HG03432 (cell line): ENCODE results near the gene DLEC1.
A peak's percentile ranks its signal among the peaks of the same experiment; 100 is the strongest.
"Not testable (repeated sequence)": the region's sequence is repeated elsewhere in the genome, so short reads cannot be mapped to it uniquely, and the experiment has no call there.

Experiments
- ATAC-seq: cut with Tn5 transposase; IDR thresholded peaks from one replicate; pipeline ENCODE4 v1.9.1; 2021; ENCODE audit warnings: mild to moderate bottlenecking, moderate library complexity; ENCODE audit not compliant: unreplicated experiment

The DLEC1 gene

GRCh38 chr3:38150780-38151528 is 111.9 kb downstream of the DLEC1 start:
- no peak for ATAC-seq

DNA sequence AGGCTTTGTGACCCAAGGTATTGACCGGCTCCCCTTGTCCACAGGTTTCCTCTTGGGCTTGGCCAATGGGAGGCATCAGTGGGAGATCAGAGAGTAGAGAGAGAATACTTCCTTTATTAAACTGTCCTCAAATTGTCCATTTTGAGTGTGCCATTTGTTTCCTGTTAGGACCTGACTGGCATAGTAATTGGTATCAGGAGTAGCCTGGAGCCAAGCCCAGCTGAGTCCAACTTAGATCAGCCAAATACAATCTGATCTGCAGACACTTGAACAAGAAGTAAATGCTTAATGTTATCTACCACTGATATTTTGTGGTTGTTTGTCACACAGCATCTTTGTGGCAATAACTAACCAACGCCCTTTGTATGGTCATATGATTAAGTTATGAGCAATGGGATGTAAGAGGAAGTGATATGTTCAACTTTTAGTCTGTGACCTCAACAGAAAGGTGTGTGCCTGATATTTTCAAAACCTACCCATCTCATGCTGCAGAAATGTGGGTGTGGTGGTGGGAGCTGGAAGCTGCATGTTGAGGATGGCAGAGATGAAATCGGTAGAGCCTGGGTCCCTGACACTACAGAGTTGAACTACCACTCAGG is 112.8 kb downstream of the DLEC1 start:
- ATAC-seq: no peak

DNA sequence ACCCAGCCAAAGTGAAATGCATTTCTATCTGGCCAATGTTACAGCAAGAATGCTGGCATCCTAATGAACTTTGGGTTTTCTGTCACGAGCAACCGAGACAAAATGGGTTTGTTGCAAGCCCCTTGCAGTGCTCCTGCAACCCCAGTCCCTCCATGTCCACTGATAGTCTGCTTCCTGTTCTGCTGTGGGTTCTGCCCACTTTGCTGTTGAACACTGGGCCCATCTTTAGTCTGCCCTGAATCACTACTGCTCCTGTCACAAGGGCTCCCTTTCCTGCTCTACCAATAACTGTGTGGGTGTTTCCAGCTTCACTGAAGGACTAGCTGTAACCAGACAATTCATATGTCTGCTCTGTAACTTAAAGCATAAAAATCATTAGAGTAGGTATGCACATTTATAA is 113.6 kb downstream of the DLEC1 start:
- ATAC-seq: no peak

GRCh38 chr3:38153221-38153620 is 114.2 kb downstream of the DLEC1 start:
- no peak for ATAC-seq

- no peak for ATAC-seq
Observed at GRCh38 chr3:38154033-38154494, 115.1 kb downstream of the DLEC1 start.

DNA sequence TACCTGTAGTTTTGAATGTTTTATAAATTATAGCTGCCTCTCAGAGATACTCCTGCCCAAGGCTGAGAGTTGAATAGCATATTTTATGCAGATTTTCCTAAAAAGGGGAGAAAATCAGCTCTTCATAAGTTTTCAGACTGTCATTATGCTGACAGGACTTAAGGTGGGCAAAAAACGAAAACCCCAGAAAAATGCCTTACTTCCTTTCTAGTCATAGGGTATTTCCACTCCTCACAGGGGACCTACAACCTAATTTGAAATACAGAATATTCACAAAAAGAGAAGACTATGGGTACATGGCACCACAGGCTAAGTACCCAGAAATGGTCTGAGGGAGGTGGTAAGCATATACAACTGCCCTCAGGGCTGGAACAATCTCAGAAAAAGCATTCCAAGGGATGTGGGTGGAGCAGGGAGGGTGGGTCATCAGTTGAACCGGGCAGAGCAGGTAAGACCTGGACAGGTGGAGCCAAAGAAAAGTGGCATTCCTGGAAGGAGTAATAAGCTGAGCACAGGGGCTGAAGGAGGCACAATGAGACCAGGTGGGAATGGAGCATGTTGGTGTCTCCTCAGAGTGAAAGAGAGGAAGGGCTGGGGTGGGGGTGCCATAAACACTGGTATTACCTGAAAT is 115.7 kb downstream of the DLEC1 start:
- no peak for ATAC-seq

DNA sequence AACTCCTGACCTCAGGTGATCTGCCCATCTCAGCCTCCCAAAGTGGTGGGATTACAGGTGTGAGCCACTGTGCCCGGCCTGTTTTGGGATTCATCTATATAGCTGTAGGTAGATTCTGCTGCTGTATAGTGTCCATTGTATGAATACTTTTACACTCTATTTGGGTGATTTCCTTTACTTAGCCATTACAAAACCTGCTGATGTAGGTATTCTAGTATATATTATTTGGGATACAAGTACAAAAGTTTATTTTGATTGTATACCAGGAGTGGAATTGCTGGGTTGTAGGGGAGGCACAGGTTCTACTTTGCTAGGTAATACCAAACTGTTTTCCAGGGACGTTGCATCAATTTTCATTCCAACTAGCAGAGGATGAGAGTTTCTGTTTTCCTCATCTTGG is 116.8 kb downstream of the DLEC1 start:
- no peak for ATAC-seq

GRCh38 chr3:38157117-38157516 is 118.1 kb downstream of the DLEC1 start:
- no peak for ATAC-seq

GRCh38 chr3:38157595-38157994 is 118.6 kb downstream of the DLEC1 start:
- ATAC-seq: no peak

DNA sequence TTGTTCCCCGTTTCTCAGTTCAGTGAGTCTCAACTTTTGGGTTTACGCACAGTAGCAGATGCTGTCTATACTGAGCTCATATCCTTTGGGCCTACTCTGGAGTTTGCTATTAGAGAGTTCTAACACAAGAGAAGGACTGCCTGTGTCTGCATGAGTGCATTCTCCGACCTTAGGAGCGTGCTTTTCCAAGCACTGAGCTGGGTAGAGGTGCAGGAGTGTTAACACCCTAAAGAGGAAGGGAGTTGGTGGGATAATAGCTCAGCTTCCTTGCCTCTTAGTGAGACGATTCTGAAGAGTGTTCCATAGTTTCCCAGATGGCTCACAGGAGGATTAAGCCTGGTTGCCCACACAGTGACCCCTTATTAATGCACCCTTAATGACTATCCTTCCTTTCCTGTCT is 119.5 kb downstream of the DLEC1 start:
- no peak for ATAC-seq

DNA sequence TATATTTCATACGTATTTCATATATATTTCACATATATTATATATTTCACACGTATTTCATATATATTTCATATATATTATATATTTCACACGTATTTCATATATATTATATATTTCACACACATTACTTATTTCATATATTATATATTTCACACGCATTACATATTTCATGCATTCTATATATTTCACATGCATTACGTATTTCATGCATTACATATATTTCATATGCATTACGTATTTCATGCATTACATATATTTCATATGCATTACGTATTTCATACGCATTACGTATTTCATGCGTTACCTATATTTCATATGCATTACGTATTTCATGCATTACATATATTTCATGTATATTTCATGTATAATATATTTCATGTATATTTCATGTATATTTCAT is 121.7 kb downstream of the DLEC1 start:
- ATAC-seq: not testable (repeated sequence)

DNA sequence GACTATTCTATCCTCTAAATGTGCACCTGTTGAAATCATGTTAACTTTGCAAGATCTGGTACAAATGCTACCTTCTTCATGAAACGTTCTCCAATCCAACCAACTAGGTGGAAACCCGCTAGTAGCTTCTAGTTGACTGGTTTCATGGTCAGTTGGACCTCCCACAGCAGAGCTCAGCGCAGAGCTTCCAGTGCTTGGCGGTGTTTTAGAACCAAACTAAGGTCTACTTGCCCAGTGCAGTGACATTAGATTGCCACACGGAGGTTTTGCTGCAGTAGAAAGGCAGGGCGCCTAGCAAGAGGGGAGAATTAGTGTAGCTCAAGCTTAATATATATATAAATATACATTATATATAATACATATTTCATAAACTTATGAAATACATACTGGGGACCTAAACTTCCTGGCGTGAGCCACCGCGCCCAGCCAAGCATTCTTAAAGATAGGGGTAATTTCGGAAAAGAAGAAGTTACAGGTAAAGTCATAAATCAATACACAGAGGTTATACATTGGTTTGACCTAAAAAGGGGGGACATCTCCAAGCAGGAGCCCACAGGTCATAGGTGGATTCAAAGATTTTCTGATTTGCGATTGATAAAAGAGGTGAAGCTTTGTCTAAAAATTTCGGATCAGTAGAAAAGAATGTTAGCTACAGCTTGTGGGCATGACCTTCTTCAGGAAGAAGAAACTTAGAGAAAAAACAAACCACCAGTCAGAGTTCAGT is 124.3 kb downstream of the DLEC1 start:
- ATAC-seq: no peak

- ATAC-seq: no peak
Observed at GRCh38 chr3:38163841-38164642, 125.0 kb downstream of the DLEC1 start.

DNA sequence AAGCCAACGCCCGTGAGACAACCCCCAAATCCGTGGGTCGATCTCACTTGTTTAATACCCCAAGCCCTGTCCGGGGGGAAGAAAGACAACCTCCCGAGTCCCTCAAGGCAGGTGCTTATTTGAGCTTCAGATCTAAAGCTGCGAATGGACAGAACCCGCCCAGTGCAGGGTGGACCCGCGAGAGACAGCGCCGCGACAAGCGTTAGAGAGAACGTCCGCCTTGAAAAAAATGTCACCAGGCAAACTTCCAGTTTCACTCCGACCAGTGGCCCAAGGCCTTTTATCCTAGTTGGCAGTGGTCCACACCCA is 125.6 kb downstream of the DLEC1 start:
- ATAC-seq: no peak

DNA sequence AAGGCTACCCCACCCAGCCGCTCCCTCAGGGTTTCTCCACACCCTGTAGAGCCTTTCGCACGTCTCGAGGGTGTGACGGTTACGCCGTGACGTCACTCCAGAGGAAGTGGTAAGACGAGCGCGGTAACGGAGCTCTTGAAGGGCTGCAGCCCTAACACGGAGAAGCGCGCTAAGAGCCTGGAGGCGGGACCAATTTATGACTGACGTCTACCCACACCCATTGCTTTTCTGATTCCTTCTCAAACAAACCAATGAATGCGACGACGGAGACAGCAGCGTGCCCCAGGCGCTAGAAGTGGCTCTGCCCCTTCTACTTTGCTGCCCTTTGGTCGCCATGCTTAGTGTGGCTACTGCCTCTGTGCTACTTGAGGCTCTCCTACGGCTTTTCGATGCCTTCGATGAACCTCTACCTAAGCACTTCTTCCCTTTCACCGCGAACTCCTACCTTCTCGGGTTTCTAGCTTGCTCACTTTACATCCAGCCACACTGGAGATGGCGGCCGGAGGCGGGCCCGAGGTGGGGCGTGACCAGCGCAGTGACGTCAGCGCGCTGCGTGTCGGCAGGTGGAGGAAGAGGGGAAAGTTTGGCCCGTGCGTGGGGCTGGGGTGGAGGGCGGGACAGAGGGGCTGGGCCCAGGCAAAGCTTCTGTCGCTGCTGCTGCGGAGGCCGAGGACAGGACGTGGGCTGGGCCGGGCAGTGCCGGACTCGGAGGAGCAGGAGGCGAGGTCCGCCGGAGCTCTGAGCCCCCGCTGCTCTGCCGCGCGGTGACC is 126.1 kb downstream of the DLEC1 start, which contains the start of gene OXSR1:
Gene OXSR1, plus strand, starts transcription at position 586 of the 770 bp plus-strand sequence. CDS start 340 bp downstream, outside the sequence.
- ATAC-seq: peak; percentile 92

DNA sequence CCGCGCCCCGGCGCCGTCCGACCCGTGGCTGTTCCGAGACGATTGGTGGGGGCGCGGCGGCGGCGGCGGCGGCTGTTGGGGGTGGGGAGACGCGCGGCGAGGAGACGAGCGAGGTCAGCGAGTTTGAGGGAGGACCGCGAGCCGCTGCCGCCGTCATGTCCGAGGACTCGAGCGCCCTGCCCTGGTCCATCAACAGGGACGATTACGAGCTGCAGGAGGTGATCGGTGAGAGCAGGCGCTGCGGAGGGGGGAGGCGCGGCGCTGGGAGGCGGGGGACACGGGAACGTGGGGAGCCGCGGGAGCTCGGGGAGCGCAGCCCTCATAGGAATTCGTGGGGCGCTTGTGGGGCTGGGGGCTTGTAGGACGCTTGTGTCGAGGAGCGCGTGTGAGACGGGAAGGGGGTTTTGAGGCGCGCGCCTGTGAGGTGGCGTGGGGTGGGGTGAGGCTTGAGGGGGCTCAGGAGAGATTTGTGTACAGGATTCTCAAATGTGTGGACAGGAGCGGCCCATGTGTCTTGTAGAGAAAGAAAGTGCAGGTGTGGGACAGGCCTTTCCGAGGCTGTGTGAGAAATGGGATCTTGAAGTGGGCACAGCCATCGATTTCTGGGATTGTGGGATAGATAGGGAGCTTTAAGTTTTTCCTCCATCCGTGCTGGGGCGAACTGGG is 126.8 kb downstream of the DLEC1 start:
- no peak for ATAC-seq

DNA sequence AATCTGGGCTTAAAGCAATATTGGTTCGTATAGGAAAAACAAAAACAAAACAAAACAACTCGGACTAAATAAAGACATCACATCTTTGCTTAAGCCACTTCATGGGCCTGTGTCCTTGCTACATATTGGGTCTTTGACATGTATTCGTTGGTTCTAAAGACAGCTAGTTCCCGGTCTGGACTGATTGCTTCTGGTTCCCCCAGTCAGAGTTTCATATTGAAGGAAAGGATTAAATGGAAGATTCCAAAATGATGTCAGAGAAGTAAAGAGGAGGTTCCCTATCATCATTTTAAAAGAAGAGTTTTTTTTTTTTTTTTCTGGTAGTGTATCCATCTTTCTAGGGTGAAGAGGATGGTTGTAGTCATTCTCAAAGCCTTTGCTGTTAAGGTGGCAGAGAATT is 128.6 kb downstream of the DLEC1 start:
- no peak for ATAC-seq

- no peak for ATAC-seq
Observed at GRCh38 chr3:38168151-38169026, 129.4 kb downstream of the DLEC1 start.

DNA sequence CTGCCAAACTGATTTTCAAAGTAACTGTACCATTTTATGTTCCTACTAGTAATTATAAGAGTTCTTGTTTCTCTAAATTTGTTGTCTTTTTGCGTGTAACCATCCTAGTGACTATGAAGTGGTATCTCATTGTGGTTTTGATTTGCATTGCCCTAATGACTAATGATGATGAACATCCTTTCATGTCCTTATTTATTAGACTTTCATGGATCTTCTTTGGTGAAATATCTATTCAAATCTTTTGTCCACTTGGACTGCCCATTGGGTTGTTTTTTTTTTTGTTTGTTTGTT is 130.0 kb downstream of the DLEC1 start:
- ATAC-seq: no peak
